Measurements from ENCODE around the gene RGS12. TPM values are rescaled to one million over a fixed set of nuclear protein-coding genes. Genes with fewer than 3 reads are reported as not detected.

The RGS12 gene
- total RNA-seq, 1 experiment from 2014 or later, result 16.9 TPM

DNA sequence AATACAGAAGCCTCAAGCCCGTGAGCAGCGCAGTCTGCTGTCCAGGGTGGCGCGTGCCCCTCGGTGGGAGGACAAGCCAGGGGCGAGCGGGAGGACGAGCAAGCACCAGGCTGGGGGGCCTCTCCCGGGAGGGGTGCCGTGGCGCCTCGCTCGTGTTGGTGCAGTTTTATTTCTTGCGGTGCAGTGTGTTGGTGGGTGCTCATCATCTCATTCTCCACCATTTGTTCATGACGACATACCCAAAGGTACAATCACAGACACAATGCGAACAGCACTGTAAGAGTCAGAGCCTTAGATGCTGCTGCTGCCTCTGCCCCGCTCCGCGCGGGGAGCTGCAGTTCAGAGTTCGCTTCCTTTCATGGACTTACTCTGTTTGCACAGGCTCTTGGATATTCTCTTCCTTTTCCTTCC, 30.3 kb downstream of the RGS12 start:
- H3T11ph ChIP-seq (ENCODE audit: low read length), result no peak overlapping the region
- no peaks in the 10 kb centered on the region for H3K79me2 ChIP-seq (ENCODE audit: insufficient read depth, low read length)

More for the DNA sequence above, 30.3 kb downstream of the RGS12 start:
- H3K14ac ChIP-seq (ENCODE audit: insufficient read depth, low read length), result no peak overlapping the region
- H3K4me1 Mint-ChIP-seq, result peaks cover 14 to 26% of the 10 kb centered on the region in 2 experiments
- H3K27me3 Mint-ChIP-seq (ENCODE audit: low read depth), result no peaks in the 10 kb centered on the region; the same call in none of the 2 replicates
- no CpG with 5 or more reads among the region's 21 CpGs for WGBS (ENCODE audit: extremely low coverage, insufficient read length, low lambda C conversion rate)
- no peak overlapping the region for H2BK15ac ChIP-seq (ENCODE audit: low read depth, low read length)
- peaks cover 0 to 2% (median 2%) of the 10 kb centered on the region in 3 experiments; a peak in 2 of 7 replicates for H3K36me3 Mint-ChIP-seq (ENCODE audit: insufficient read depth in 1 of 3, low read depth in 3 of 3)
- DNase-seq, result no peak
- H2BK20ac ChIP-seq (ENCODE audit: low read depth, low read length, poor library complexity, severe bottlenecking), result no peak overlapping the region
- no peak overlapping the region for H3K4me2 ChIP-seq (ENCODE audit: insufficient read depth, insufficient read length, low read length)
- no peak overlapping the region for H3K9ac ChIP-seq (ENCODE audit: extremely low read depth, insufficient read length, low read length)
- H3K23me2 ChIP-seq (ENCODE audit: insufficient read length, low read depth, low read length, poor library complexity, severe bottlenecking), result no peaks in the 10 kb centered on the region
- no peaks in the 10 kb centered on the region for H3K4me1 ChIP-seq (ENCODE audit: insufficient read depth, low read length)
- no peak overlapping the region for H2BK12ac ChIP-seq (ENCODE audit: insufficient read length, low read depth, low read length)
- H3K27me3 ChIP-seq (ENCODE audit: insufficient read depth, low read length), result no peaks in the 10 kb centered on the region; the same call in 1 of the 2 replicates
- H4K8ac ChIP-seq (replicated peaks; ENCODE audit: insufficient read length, low read depth, low read length), result no peak overlapping the region
- H3K27ac ChIP-seq (ENCODE audit: insufficient read length, low read depth, low read length), result no peak overlapping the region
- no peak overlapping the region for H2AK5ac ChIP-seq (ENCODE audit: insufficient read length, low read length)
- no peaks in the 10 kb centered on the region for H3K9me3 ChIP-seq (ENCODE audit: control insufficient read depth, low read depth, low read length)
- no peak overlapping the region for H3K23ac ChIP-seq (ENCODE audit: insufficient read length, low read depth, low read length)
- H3K79me1 ChIP-seq (ENCODE audit: insufficient read depth, low read depth, low read length, poor library complexity, severe bottlenecking), result no peaks in the 10 kb centered on the region
- no peak overlapping the region for H4K5ac ChIP-seq (ENCODE audit: insufficient read length, low read depth, low read length)
- no peak overlapping the region for H3K4ac ChIP-seq (ENCODE audit: low read depth, low read length)
- no peak overlapping the region for H2BK120ac ChIP-seq (ENCODE audit: low read depth, low read length, poor library complexity, severe bottlenecking)
- H3K4me3 Mint-ChIP-seq, result no peak overlapping the region
- no peak overlapping the region for H3K18ac ChIP-seq (ENCODE audit: insufficient read length, low read depth, low read length)
- H2BK5ac ChIP-seq (ENCODE audit: insufficient read length, low read length), result no peak overlapping the region
- H3K27ac Mint-ChIP-seq, result no peak overlapping the region
- no peak overlapping the region for H2AFZ ChIP-seq (ENCODE audit: low read length)
- H3K56ac ChIP-seq (ENCODE audit: insufficient read length, low read depth, low read length), result no peak overlapping the region
- no peaks in the 10 kb centered on the region for H4K20me1 ChIP-seq (ENCODE audit: control insufficient read depth, insufficient read depth, insufficient read length)
- no peaks in the 10 kb centered on the region for H3K9me3 Mint-ChIP-seq
- no peak overlapping the region for H4K91ac ChIP-seq (ENCODE audit: insufficient read length, low read depth, low read length)
- TF ChIP-seq, protein P1, sequence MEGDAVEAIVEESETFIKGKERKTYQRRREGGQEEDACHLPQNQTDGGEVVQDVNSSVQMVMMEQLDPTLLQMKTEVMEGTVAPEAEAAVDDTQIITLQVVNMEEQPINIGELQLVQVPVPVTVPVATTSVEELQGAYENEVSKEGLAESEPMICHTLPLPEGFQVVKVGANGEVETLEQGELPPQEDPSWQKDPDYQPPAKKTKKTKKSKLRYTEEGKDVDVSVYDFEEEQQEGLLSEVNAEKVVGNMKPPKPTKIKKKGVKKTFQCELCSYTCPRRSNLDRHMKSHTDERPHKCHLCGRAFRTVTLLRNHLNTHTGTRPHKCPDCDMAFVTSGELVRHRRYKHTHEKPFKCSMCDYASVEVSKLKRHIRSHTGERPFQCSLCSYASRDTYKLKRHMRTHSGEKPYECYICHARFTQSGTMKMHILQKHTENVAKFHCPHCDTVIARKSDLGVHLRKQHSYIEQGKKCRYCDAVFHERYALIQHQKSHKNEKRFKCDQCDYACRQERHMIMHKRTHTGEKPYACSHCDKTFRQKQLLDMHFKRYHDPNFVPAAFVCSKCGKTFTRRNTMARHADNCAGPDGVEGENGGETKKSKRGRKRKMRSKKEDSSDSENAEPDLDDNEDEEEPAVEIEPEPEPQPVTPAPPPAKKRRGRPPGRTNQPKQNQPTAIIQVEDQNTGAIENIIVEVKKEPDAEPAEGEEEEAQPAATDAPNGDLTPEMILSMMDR (conservative IDR thresholded peaks at IDR 0.05), result no peak

Data from H9 (cell line).